Hematopoietic multipotent progenitor cell treated with erythropoietin and hydrocortisone succinate and interleukin-3 and kit ligand, for 6 days (in vitro differentiated cells): ENCODE results near the gene C16orf87.
A peak's percentile ranks its signal among the peaks of the same experiment; 100 is the strongest.
"Not testable (repeated sequence)": the region's sequence is repeated elsewhere in the genome, so short reads cannot be mapped to it uniquely, and the experiment has no call there.

Source experiments
- DNase-seq: peaks from one replicate; pipeline ENCODE4 v3.0.0-alpha.2; 2015

Gene C16orf87

GRCh38 chr16:46797501-46797900 lies 33.5 kb downstream of the C16orf87 start:
- no peak for DNase-seq

DNA sequence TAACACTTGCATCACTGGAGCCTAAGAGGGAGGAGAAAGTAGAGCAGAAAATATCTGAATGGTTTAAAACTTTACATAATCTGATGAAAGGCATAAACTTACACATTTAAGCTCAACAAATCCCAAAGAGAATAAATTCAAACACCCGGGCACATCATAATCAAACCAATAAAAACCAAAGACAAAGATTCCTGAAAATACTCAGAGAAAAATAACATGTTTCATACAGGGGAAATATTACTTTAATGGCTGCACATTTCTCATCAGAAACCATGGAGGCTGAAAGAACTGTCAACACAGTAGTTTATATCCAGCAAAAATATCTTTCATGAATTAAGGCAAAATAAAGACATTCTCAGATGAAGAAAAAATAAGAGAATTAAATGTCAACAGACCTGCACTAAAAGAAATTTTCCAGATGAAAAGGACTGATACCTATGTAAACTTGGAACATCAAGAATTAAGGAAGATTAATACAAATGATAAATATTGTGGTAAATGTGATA lies 34.2 kb downstream of the C16orf87 start:
- DNase-seq, result no peak

DNA sequence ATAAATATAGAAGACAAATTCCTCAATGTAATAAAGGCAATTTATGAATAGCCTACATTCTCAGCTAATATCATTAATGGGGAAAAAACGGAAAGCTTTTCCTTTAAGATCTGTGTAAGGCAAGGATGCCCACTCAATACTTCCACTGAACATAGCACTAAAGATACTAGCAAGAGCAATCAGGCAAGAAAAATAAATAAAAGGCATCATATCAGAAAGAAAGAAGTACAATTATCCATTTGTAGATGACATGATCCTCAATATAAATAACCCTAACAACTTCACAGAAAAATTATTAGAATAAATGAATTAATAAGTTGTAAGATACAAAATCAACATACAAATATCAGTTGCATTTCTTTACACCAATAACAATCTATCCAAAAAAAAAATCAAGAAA lies 37.1 kb downstream of the C16orf87 start:
- DNase-seq, result no peak

DNA sequence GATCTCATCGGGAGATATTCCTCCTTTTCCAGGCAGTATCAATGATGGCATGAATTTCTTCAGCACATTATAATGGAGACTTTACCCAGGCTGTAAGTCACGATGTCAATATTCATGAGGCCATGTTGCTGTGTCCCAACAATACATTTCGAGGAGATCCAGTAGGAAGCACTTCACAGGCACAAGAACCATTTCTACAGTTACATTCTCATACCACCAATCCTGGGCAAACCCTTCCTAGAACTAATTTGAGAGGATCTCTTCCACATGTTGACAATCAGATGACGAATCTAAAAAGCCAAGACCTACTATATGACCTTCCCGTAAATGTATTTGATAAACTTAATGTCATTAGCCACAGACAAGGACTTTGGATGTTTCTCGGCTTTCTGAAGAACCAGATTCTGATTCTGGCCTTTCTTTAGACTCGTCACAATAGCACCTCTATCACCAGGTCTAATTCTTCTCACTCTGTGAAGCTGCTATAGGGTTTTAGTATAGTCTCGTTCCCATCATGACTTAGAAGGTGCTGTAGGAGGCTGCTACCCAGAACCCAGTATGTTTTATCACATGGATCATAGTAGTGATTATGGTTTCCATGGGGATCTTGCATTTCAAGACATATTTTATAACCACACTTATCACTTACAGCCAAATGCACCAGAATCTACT lies 40.2 kb downstream of the C16orf87 start:
- DNase-seq, result no peak

- peak; percentile 80 for DNase-seq
These were observed 41.2 kb downstream of the C16orf87 start for GRCh38 chr16:46789499-46790414.

- DNase-seq, result no peak
These were observed 42.0 kb downstream of the C16orf87 start for GRCh38 chr16:46788891-46789474.

DNA sequence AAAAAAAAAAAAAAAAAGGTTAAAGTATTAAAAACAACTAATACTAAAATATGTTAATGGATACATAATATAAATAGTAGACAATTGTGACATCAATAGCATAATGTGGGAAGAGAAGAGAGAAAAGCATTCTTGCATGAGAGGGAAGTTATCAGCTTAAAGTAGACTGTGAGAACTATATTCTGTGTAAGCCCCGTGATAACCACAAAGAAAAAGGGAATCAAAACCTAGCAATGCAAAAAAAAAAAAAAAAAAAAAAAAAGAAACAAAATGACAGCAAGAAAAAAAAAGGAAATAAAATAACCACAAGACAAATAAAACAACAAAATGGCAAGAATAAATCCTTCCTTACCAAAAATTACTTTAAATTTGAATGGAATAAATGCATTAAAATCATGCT lies 43.1 kb downstream of the C16orf87 start:
- no peak for DNase-seq

DNA sequence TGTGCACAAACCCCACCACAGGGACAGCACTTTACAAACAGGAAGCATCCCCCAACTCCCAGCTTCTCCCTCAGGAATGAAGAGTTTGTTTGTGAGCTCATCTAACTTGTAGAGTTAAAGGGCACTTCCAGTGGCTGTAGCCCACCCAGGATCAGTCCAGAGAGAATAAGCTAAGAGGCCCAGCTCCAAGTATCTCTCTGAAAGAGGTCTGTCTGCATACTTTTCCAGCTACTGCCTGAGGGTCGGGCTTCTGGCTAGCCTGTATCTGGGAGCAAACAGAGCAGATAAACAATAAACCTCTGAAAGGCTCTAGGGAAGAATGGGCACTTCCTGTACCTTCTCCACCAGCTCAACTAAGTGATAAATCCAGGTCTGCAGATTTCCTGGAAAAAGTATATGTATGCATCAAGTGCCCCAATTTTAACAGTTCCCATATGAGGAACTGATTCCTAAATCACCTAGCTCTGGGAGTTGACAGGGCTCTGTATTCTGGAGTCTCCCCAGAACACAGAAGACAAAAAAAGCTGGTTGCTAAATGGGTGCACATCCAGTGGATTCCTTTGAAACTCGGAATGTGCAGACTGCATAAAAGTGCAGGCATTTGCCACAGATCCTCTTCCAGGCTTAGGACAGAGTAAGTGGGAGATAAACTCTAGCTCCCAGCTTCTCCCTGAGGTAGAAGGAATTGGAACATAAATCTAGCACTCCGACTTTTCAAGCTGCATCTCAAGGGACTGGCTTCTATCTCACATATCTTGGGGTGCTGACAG lies 45.7 kb downstream of the C16orf87 start:
- no peak for DNase-seq

- not testable (repeated sequence) for DNase-seq
These were observed 46.4 kb downstream of the C16orf87 start for GRCh38 chr16:46784569-46784968.

DNA sequence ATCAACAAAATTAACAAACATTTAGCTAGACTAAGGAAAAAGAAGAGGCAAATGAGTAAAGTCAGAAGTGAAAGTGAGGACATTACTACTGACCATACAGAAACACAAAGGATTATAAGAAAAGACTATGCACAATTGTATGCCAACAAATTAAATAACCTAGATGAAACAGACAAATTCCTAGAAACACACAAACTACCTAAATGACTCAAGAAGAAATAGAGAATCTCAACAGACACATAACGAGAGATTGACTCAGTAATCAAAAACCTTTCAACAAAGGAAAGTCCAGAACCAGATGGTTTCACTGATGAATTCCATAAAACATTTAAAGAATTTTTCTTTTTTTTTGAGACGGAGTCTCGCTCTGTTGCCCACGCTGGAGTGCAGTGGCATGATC lies 47.2 kb downstream of the C16orf87 start:
- no peak for DNase-seq

DNA sequence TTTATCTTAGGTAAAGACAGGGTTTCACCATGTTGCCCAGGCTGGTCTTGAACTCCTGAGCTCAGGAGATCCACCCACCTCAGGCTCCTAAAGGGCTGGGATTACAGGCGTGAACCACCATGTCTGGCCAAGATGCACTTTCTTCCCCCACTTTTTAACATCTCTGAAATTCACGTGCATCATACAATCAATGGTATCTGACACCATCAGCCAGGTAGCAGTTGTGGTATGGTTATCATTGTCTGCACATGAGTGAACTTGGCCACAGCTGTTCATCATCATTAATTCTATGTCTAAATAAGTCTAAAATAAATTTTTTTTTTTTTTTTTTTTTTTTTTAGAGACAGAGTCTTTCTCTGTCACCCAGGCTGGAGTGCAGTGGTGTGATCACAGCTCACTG lies 48.7 kb downstream of the C16orf87 start:
- DNase-seq, result no peak

DNA sequence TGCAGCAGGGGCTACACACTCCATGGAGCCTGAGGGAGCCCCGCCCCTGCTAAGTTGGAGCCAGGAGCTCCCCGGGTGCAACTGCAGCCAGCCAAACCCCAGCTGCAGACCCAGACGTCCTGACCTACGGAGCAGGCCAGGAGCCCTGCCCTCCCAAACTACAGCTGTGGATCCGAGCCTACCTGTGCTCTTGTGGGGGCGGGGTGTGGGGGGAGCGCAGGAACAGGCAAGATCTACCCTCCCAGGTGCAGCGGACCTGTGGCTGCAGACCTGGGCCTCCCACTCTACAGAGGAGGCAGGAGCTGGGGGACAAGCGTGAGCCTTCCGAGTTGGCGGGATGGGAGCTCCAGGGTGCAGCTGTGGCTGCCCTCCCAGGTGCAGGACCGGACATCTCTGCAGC lies 53.2 kb downstream of the C16orf87 start:
- no peak for DNase-seq

DNA sequence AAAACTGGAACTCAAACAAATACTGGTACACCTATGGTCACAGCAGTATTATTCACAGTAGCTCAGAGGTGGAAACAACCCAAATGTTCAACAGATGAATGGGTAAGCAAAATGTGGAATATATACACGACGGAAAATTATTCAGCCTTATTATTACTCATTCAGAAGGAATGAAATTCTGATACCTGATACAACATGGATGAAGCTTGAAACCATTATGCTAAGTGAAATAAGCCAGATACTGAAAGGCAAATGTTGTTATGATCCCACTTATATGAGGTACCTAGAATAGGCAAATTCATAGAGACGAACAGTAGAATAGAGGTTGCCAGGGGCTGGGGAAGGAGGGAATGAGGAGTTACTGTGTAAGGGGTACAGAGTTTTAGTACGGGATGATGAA lies 55.8 kb downstream of the C16orf87 start:
- no peak for DNase-seq

DNA sequence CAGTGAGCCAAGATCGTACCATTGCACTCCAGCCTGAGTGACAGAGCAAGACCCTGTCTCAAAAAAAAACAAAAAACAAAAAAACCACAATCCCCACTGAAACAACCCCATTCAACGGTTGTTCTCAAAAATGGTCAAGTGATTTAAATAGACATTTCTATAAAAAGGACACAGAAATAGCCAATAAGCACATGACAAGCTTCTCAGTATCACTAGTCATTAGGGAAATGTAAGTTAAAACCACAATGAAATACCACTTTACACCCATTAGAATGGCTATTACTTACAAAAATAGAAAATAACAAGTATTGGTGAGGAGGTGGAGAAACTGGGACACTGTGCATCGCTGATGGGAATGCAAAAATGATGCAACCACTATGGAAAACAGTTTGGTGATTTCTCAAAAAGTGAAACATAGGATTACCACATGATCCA lies 56.2 kb downstream of the C16orf87 start:
- DNase-seq, result no peak

DNA sequence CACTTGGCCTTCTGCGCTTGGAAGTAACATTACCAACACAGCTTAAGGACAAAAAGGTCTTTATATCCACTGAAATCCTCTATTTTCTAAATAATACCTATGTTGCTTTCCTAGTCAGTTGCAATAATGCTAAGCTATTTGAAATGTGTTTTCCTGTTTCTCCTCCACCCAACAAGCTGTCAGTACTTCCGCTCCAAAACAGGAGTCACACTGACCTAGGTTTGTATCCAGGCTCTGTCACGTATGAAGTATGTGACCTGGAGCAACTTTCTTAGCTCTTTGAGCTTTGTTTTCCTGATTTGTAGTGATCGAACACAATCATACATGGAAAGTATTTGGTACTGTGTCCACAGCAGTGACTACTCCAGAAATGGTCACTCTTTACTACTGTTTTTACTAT lies 58.5 kb downstream of the C16orf87 start:
- no peak for DNase-seq

GRCh38 chr16:46768809-46769208 lies 62.2 kb downstream of the C16orf87 start:
- no peak for DNase-seq

DNA sequence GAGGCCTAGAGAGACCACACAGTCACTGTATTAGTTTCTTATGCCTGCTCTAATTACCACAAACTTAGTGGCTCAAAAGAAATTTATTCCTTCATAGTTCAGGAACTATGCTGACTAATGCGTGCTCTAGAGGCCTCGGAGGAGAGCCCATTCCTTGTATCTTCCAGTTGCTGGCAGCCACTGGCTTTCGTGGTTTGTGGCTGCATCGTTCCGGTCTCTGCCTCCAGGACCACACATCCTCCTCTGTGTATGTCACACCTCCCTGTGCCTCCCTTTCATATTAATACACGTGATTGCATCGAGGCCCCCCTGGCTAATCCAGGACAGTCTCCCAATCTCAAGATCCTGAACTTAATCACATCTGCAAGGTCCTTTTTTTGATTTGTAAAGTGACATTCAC lies 65.9 kb downstream of the C16orf87 start:
- DNase-seq, result peak; percentile 16

GRCh38 chr16:46763147-46763546 lies 67.8 kb downstream of the C16orf87 start:
- DNase-seq, result no peak

DNA sequence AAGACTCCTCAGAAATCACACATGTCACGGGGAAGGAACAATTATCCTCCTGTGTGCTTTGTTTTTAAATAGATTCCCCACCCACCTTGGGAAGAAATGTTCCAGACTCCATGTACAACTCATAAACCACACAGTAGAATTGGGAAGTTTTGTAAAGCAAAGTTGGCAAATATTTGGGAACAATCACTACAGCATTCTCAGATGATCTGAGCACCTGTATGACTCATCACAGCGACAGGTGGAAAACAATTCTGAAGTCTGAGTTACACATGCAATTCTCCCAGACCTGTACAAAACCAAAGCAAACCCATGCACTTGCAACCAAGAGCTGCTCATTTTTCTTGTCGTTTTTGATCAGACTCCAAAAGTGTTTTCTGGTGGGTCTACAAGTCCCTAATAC lies 68.4 kb downstream of the C16orf87 start:
- DNase-seq, result no peak

DNA sequence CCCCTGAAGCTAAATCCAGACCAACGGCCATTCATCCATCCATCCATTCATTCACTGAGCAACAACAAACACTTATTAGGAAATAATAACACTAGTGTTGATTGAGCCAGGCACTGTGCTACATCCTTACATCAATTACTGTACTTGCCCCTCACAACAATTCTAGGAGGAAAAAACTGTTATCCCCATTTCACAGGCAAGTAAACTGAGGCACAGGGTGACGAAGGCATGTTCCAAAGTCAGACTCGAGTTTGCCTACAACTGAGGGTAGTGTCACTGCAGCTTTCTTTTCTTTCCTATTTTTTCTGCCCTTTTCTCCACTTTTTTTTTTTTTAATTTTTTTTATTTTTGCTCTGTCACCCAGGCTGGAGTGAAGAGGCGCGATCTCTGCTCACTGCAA lies 71.7 kb downstream of the C16orf87 start:
- no peak for DNase-seq

DNA sequence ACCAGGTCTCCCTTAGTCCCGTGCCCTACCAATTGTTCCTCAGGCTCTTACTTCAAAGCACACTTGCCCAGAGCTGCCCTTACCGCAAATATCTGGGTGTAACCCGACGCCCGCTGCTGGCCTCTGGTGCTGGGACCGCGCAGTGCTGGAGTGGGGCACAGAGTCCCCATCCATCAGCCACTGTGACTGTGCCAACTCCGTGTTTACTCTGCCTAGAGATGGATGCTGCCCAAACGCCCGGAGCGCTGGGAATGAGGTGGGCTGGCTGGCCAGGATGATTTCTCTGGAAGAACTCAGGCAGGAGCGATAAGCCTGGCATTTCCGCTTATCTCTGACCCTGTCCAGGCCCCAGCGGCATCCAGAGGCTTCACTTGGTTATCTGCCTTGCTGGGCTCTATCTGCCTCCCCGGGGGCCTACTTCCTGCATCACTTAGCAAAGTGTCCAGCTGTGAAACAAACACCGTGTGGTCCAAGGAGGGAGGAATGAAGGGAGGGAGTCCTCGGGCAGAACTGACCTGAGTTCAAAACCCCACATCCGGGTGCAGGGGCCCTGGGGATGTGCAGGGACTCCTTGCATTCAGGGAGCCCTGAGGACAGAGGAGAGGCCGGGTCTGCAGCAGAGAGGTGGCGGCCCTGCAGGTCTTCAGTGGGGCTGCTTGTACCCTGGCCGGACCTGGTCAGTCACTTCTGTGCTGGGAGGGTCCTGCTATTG lies 73.5 kb downstream of the C16orf87 start:
- DNase-seq, result no peak

GRCh38 chr16:46756772-46757171 lies 74.2 kb downstream of the C16orf87 start:
- no peak for DNase-seq
